Neuron (in vitro differentiated cells): Measurements from ENCODE around the gene NQO1.
"Not testable (repeated sequence)": the region's sequence is repeated elsewhere in the genome, so short reads cannot be mapped to it uniquely, and the experiment has no call there.

Experiments
- H2AFZ ChIP-seq: one replicate; pipeline ENCODE4 v1.6.1; 2013; ENCODE audit warnings: low read depth, mild to moderate bottlenecking, inconsistent platforms, low read length, moderate library complexity
- H3K27me3 ChIP-seq: one replicate; pipeline ENCODE4 v1.6.1; 2013; ENCODE audit warnings: low read length; ENCODE audit not compliant: insufficient read depth
- H3K36me3 ChIP-seq: one replicate; pipeline ENCODE4 v1.6.1; 2013; ENCODE audit warnings: low read length; ENCODE audit not compliant: insufficient read depth
- H3K4me1 ChIP-seq: one replicate; pipeline ENCODE4 v1.6.1; 2013; ENCODE audit warnings: low read length; ENCODE audit not compliant: insufficient read depth
- H3K4me3 ChIP-seq: 2 replicates; pipeline ENCODE4 v1.5.1; 2013; ENCODE audit warnings: mild to moderate bottlenecking, low read length, moderate library complexity
- H3K9me3 ChIP-seq: one replicate; pipeline ENCODE4 v1.6.1; 2013; ENCODE audit warnings: low read length

Gene NQO1

DNA sequence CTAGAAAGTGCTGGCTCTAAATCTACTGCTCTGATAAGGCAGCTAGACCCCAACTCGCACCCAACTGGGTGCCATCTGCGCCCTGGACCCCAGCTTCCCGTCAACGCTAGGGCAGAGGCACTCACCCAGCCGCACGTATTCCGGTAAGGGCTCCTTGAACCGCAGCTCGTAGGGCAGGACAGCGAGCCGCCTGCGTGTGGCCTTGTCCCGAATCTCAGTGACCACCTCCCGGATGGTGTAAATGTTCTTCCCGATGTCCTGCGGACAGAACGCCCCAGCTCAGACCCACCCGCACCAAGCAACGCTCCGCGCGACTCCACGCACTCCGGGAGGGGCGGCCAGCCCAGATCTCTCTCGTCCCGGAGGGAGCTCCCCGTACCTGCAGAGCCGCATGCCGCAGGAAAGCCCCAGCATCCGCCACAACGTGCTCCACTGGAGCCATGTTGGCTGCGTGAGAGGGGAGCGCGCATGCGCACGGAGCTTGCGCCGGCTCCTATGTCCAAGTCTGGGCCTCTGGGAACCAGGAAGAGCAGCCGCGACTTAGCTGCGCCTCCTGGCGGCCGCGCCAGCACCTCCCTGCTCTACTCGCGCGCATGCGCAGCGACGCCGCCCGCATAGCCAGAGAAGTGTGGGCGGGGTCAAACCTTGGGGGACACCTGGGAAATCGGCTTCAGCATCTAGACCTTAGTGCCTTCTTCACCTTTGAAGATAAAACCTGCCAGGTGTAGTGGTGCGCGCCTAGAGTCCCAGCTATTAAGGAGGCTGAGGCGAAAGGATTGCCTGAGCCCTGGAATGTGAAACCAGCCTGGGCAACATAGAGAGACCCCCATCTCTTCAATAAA lies 28.3 kb upstream of the NQO1 start, which contains the start of gene NOB1:
Gene NOB1, minus strand, starts transcription at position 458 of the 842 bp plus-strand sequence. Its CDS starts 16 bp downstream, at position 442.
- H3K36me3 ChIP-seq: peaks cover 18% of the 10 kb centered on the region

DNA sequence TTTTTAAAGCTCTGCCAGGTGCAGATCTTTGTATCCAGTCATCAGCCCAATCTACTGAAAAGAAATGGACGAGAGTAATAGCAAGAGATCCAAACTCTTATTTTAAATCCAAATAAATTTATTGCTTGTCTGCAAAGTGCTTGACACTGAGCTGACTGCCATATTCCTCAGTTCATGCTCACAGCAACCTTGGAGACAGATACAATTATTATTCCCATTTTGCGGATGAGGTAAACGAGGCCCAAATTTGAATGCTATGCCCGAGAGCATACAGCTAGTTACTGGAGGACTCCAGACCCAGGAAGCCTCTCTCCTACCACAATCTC lies 27.7 kb upstream of the NQO1 start:
- Histone ChIP-seq H3K4me1 (peaks cover 7% of the 10 kb centered on the region), H2AFZ (peak overlapping the region; percentile 26), H3K4me3 (peak overlapping the region; percentile 83), H3K36me3 (peaks cover 22% of the 10 kb centered on the region), H3K9me3 (no peaks in the 10 kb centered on the region), H3K27me3 (no peaks in the 10 kb centered on the region)

More for the DNA sequence above, 28.3 kb upstream of the NQO1 start, which contains the start of gene NOB1:
- Histone ChIP-seq H3K4me3 (peak within 1 kb of the TSS; percentile 83), H3K9me3 (no peaks in the 10 kb centered on the region), H2AFZ (peak within 1 kb of the TSS; percentile 26), H3K27me3 (no peaks in the 10 kb centered on the region), H3K4me1 (peaks cover 7% of the 10 kb centered on the region)

DNA sequence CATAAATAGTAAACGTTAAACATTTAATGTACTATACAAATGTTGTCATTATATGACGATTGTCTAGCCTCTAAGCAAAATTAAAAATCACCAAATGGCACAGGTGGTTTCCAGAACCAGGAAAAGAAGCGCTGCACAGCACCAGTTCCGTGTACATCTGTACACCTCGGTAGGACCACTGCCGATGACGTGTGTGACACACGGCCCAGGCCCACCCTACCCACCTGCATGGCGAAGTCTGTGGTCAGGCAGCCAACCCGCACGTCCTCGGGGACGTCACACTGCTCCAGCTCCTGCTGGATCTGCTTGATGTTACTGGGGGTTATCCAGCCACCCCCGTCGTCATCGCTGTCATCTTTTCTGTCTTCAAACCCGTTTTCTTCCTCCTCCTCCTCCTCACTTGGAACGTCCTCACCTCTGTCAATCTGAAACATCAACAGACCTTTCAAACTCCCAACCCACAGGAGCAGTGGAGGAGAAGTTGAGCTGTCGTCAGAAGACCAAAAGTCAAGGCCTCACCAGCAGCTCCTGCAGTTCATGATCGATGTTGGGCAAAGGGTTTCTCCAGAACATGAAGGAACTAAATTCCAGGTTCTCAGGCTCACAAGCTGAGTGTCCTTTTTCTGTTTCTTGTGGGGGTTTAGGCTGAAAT lies 22.5 kb upstream of the NQO1 start:
- Histone ChIP-seq H2AFZ (no peak overlapping the region), H3K36me3 (peaks cover 74% of the 10 kb centered on the region), H3K4me1 (peaks cover 5% of the 10 kb centered on the region), H3K4me3 (no peak overlapping the region), H3K27me3 (no peaks in the 10 kb centered on the region), H3K9me3 (no peaks in the 10 kb centered on the region)

DNA sequence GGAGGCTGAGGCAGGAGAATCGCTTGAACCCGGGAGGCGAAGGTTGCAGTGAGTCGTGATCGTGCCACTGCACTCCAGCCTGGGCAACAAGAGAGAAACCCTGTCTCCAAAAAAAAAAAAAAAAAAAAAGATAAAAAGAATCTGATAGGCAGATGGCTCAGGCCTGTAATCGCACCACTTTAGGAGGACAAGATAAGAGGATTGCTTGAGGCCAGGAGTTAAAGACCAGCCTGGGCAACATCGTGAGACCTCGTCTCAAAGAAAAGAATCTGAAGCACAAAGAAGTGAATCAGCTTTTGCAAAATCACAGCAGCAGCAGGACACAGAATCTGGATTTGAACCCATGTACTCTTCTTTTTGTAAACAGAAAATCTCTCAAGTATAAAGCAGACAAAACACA lies 20.8 kb upstream of the NQO1 start:
- Histone ChIP-seq H3K27me3 (no peaks in the 10 kb centered on the region), H3K36me3 (peaks cover 83% of the 10 kb centered on the region)

DNA sequence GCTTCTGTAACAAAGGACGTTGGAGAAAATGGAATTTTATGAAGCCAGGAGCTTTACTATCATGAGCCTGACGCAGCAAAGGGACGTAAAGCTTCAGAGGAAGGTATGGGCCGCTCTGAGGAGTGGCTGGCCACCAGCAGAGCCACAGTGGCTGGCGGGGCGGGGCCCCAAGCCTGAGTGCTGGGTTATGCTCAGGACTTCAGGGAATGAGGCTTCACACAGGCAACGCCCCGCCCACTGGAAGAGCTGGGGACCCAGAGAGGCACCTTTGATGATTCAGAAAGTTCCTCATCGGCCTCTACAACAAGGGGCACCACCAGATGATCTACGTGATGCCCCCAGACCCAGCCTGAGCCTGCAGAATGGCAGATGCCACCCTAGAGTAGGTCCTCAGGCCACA lies 19.6 kb upstream of the NQO1 start:
- Histone ChIP-seq H3K4me3 (no peak overlapping the region), H2AFZ (no peak overlapping the region), H3K27me3 (no peaks in the 10 kb centered on the region), H3K4me1 (no peaks in the 10 kb centered on the region), H3K9me3 (no peaks in the 10 kb centered on the region), H3K36me3 (peaks cover 90% of the 10 kb centered on the region)

More for the DNA sequence above, 20.8 kb upstream of the NQO1 start:
- no peaks in the 10 kb centered on the region for H3K9me3 ChIP-seq
- no peaks in the 10 kb centered on the region for H3K4me1 ChIP-seq
- H3K4me3 ChIP-seq: no peak overlapping the region
- H2AFZ ChIP-seq: no peak overlapping the region

DNA sequence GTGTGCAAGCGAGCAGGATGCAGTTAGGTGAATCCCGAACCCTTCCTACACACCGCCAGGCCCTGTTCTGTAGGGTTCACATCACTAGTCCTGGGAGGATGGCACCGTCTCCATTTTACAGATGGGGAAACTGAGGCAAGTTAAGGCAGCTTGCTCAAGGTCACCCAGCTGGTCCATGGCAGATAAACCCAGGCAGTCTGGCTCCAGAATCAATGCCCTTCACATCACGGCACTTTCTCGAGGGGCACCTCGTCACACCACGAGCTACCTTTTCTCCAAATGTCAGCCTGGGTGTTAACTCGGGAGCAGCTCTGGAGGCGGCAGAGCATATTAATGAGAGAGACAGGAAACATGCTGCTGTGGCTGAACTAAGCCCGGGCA lies 18.9 kb upstream of the NQO1 start:
- no peaks in the 10 kb centered on the region for H3K9me3 ChIP-seq
- no peak overlapping the region for H3K4me3 ChIP-seq
- no peak overlapping the region for H2AFZ ChIP-seq
- no peaks in the 10 kb centered on the region for H3K4me1 ChIP-seq
- peaks cover 88% of the 10 kb centered on the region for H3K36me3 ChIP-seq
- no peaks in the 10 kb centered on the region for H3K27me3 ChIP-seq

DNA sequence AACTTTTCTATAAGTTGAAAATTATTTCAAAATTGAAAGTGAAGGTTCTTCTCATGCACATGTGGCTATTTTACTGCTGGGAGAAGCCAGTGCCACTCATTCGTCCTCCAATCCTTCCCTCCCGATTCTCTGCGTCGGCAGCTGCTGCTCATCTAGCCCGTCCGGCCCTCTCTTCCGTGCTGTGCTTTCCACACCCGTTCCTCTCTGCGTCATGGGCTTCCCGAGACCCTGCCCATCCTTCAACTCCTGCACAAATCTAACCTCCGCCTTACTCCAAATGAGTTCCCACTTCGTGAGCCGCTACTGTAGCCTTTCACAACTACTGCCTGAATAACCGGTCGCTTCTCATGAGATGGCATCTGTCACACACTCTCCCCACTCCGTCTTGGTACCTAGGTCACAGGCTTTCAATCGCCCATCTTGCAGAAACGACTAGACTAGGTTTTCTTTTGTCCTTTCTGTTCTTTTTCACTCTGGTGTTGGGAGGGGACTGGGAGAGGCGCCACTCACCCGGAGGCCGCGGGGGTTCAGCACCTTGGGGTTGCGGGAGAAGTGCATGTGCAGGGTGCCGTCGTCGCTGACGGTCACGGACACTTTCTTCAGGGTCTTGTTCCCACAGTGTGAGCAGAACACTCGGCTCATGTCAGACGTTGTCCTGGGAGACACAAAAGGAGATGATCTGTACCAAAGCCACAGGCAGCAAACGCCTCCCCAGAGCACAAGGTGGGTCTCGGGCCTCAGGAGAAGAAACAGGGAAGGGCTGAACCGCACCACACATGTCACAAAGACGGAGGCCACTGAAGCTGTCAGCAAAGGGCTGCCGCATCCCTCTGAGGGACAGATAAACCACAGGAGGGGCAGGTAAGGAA lies 18.2 kb upstream of the NQO1 start:
- H2AFZ ChIP-seq: no peak overlapping the region
- no peak overlapping the region for H3K4me3 ChIP-seq
- H3K4me1 ChIP-seq: no peaks in the 10 kb centered on the region
- H3K36me3 ChIP-seq: peaks cover 94% of the 10 kb centered on the region
- H3K27me3 ChIP-seq: no peaks in the 10 kb centered on the region
- no peaks in the 10 kb centered on the region for H3K9me3 ChIP-seq

DNA sequence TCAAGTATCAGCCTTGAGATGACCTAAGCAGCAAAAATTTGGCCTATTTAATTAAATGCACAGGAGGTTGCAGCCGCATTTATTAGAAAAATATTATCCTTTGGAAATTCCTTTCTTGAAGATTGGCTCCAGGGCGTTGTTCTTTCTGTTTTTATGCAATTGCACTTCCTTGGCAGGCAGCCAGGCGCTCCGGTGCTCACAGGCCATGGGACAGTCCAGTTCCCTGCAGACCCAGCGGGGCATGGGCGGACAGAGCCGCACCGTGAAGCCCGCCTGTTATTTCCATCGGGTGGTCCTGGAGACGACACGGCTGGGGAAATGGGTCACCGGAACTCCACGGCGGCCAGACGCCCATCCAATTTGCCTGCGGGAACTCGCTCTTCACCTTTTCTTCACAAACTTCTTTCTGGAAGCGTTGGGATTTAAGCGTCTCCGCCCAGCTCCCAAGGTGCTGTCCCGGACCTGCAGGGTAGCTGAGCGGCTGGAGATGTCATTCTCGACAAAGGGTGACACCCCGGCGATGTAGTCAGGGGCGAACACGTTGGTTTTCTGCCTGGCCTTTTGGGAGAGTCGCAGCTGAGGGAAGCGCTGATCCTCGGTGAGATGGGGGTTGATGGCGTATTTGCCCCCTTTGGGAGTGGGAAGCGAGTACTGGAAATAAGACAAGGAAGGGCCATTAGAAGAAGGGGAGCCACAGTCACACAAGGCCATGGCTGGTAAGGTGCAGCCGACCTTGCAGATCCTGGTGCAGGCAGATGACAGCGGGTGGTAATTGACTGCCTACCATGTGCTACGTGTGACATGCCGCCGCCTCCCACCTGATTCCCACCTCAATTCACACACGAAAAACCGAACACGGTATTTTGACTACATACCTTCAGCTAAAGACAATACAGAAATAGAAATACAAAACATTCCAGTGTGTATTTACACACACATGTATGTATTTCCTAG lies 15.9 kb upstream of the NQO1 start:
- H3K4me1 ChIP-seq: no peaks in the 10 kb centered on the region
- peaks cover 74% of the 10 kb centered on the region for H3K36me3 ChIP-seq
- H2AFZ ChIP-seq: no peak overlapping the region
- H3K27me3 ChIP-seq: no peaks in the 10 kb centered on the region
- H3K9me3 ChIP-seq: no peaks in the 10 kb centered on the region
- H3K4me3 ChIP-seq: no peak overlapping the region

DNA sequence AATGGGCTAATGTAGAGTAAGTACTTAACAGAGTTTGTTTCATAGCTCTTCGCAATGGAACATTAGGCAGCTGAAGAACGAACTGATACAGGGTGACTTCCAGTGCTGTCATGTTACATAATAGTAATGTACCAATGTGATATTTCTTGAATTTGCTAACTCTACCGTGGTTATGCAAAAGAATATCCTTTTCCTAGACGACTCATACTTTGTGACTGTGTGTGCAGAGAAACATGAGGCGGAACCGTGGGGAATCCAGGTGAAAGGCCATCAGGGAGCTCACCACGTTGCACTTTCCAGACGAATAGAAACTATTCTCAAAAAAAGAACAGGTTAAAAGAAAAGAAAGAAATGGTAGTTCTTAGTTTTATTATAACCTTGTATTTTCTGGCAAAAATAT lies 15.2 kb upstream of the NQO1 start:
- Histone ChIP-seq H3K27me3 (no peaks in the 10 kb centered on the region), H3K4me3 (no peak overlapping the region), H2AFZ (no peak overlapping the region), H3K4me1 (no peaks in the 10 kb centered on the region), H3K36me3 (peaks cover 68% of the 10 kb centered on the region), H3K9me3 (no peaks in the 10 kb centered on the region)

DNA sequence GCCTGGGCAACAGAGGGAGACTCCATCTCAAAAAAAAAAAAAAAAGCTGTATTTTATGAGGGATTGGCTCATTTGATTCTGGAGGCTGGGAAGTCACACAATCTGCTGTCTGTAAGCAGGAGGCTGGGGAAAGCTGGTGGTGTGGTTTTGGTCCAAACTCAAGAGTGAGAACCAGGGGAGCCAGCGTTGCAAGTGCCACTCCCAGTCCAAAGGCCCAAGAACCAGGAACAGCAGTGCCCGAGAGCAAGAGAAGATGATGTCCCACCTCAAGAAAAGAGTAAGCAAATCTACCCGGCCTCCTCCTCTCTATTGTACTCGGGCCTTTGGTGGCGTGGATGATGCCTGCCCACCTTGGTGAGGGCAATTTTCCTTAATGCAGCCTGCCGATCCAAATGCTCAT lies 5.7 kb upstream of the NQO1 start:
- no peak overlapping the region for H3K4me3 ChIP-seq
- H3K9me3 ChIP-seq: no peaks in the 10 kb centered on the region
- no peaks in the 10 kb centered on the region for H3K27me3 ChIP-seq
- H2AFZ ChIP-seq: no peak overlapping the region
- H3K4me1 ChIP-seq: peaks cover under 1% of the 10 kb centered on the region
- no peaks in the 10 kb centered on the region for H3K36me3 ChIP-seq

DNA sequence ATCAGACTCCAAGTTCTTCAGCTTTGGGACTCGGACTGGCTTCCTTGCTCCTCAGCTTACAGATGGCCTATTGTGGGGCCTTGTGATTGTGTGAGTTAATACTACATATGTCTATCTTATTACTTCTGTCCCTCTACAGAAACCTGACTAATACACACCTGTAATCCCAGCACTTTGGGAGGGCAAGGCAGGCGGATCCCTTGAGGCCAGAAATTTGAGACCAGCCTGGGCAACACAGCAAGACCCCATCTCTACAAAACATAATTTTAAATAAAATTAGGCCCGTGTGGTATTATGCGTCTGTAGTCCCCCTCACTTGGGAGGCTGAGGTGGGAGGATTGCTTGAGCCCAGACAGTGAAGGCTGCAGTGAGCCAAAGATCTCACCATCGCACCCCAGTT lies 4.9 kb upstream of the NQO1 start:
- not testable (repeated sequence) for H3K27me3 ChIP-seq, H3K4me3 ChIP-seq, H3K9me3 ChIP-seq, H2AFZ ChIP-seq, H3K4me1 ChIP-seq, H3K36me3 ChIP-seq

DNA sequence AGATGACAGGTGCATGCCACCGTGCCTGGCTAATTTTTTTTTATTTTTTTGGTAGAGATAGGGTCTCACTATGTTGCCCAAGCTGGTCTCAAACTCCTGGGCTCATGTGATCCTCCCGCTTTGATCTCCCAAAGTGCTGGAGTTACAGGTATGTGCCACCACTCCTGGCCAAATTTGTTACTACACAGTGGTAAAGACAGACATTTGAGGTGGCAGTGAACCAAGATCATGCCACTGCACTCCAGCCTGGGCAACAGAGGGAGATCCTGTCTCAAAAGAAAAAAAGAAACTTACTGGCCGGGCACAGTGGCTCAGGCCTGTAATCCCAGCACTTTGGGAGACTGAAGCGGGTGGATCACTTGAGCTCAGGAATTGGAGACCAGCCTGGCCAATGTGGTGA lies 2.7 kb upstream of the NQO1 start:
- H2AFZ ChIP-seq, H3K36me3 ChIP-seq, H3K4me3 ChIP-seq, H3K9me3 ChIP-seq, H3K4me1 ChIP-seq, H3K27me3 ChIP-seq: not testable (repeated sequence)
